GM21529 (cell line): ENCODE results near the gene PLEKHA5.
"Not testable (repeated sequence)": the region's sequence is repeated elsewhere in the genome, so short reads cannot be mapped to it uniquely, and the experiment has no call there.

ENCODE experiments used
- ATAC-seq: cut with Tn5 transposase; IDR thresholded peaks from one replicate; pipeline ENCODE4 v1.9.1; 2021; ENCODE audit not compliant: unreplicated experiment

PLEKHA5 gene

DNA sequence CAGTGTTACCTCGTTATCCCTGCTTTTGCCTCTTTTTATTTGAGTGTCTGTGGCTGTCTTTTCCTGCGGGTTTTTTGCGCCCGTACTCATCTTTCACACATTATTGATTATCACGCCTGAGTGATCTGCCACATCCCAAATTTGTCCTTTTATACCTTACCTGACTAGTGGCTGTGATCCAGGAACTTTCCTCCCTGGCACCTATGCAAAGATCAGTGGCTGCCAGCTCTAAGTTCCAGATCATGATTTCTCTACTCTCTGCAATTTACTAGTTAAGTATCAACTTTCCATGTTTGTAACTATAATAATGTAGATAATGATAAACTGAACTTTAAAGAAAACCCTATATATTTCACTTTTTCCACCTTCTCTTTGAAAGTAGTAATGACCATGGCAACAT is 36.9 kb downstream of the PLEKHA5 start:
- no peak for ATAC-seq

GRCh38 chr12:19166956-19167355 is 37.4 kb downstream of the PLEKHA5 start:
- ATAC-seq = no peak

DNA sequence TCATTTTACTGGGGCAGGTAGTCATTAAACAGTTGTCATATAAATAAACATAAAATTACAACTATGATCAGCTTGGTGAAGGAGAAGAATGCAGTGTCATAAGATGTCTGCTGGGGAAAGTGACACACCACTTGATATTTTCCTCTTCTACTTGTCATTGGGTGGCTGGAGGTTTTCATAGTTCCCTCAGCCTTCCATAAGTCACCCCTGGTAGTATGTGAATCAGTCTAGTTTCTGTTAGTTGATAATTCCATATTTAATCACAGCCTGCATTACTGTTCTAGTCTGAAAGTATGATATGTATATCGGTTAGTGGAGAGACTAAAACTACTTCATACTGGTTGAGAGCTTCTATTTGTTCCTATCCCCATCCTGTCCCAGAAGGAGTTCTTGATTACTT is 38.2 kb downstream of the PLEKHA5 start:
- no peak for ATAC-seq

- ATAC-seq = no peak
Measured at GRCh38 chr12:19168644-19169043, 39.1 kb downstream of the PLEKHA5 start.

DNA sequence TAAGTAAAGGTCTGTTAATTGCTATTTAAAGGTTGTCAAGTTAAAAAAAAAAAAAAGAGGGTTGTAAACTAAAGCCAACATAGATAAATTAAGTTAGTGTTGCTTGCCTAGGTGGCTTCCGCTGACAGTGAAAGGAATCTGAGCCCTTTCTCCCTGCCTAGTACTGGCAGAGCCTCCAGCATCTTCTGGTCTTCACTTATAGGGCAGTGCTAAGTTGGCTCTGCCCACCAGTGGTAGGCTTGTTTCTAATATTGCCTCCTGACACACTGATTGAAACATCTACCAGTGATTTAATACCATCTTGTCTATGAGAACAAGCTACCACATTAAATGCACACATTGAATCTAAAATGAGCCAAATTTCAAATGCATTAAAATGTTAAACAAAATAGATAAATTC is 39.7 kb downstream of the PLEKHA5 start:
- no peak for ATAC-seq

GRCh38 chr12:19170286-19170685 is 40.8 kb downstream of the PLEKHA5 start:
- ATAC-seq = not testable (repeated sequence)

GRCh38 chr12:19171731-19172130 is 42.2 kb downstream of the PLEKHA5 start:
- no peak for ATAC-seq

GRCh38 chr12:19177754-19178153 is 48.2 kb downstream of the PLEKHA5 start:
- ATAC-seq = no peak

- ATAC-seq = no peak
Measured at GRCh38 chr12:19179986-19180385, 50.5 kb downstream of the PLEKHA5 start.

- ATAC-seq = no peak
Measured at GRCh38 chr12:19181666-19182426, 52.3 kb downstream of the PLEKHA5 start.

- no peak for ATAC-seq
Measured at GRCh38 chr12:19183121-19183838, 53.7 kb downstream of the PLEKHA5 start.

DNA sequence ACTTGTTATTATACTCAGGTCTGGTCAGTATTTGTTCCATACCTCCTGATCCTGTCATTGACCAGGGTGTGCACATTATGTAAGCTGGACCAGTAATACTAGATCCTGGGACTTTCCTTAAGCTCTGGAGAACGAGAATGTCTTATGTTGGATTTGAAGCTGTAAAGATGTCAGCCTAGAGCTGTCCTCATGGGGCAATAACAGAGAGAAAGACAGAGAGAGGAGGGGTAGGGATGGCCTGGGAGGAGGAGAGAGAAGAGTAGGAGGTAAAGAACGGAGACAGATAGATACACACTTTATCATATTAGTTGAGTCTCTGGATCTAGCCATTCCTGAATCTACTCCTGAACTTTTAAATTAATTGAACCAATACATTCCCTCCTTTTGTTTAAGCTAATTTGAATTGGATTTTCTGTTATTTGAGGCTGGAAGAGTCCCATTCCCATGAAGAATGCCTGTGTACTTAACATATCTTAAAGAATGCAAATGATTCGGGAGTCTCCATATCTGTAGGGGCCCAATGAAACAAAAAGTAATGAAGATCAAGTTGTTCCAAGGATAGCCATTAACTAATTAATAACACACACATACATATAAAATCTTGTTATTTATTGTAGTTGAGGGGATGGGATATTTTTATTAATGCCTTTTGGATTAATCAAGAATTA is 55.9 kb downstream of the PLEKHA5 start:
- ATAC-seq = no peak

- ATAC-seq = no peak
Measured at GRCh38 chr12:19186722-19187661, 57.5 kb downstream of the PLEKHA5 start.

GRCh38 chr12:19189522-19189921 is 60.0 kb downstream of the PLEKHA5 start:
- ATAC-seq = no peak

DNA sequence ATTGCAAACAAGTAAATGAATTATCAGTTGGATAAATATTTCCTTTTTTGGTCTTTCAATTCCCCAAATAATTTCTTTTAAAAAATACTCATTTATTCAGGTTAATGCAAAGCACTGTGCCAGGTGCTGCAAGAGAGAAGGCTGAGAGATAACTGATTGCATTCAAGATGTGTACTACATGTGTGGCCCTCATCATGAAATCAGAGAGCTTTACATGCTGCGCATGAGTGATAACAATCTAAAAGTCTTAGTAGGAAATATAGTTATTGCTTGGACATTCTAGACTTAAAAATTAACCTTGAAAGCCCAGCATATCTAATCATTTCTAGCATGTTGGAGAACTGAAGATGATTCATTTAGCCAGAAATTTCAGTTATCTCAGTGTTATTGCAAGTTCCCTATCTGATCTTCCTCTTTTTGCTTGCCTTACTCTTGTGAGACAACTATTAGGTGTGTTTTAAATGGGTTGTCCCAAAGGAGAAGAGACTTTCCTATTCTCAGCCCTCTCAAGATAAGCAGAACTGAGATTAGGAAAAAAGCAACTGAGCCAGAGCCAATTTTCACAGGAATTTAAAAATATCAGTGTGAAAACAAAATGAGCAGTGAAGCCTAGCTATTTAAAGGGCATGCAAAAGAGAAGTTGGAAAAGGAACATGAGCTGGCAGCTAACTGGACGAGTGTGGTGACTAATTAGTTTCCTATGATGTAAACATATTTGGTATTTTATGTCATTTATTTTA is 60.9 kb downstream of the PLEKHA5 start:
- peak; percentile 51 for ATAC-seq

- ATAC-seq = no peak
Measured at GRCh38 chr12:19191089-19191488, 61.6 kb downstream of the PLEKHA5 start.

GRCh38 chr12:19191563-19191962 is 62.0 kb downstream of the PLEKHA5 start:
- ATAC-seq = no peak

DNA sequence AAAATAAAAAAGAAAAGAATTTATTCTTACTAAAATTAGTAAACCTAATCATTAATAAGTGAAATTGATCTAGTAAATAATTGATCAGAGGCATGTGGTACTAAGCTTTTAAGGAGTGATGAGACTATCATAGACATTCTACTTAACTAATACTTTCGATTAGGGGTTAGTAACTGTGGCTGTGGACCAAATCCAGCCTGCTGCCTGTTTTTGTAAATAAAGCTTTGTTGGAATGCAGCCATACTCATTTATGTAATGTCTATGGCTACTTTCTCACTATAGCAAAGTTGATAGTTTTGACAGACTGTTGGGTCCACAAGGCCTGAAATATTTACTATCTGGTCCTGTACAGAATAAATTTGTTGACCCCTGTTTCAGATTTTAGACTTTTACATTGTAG is 63.2 kb downstream of the PLEKHA5 start:
- no peak for ATAC-seq

DNA sequence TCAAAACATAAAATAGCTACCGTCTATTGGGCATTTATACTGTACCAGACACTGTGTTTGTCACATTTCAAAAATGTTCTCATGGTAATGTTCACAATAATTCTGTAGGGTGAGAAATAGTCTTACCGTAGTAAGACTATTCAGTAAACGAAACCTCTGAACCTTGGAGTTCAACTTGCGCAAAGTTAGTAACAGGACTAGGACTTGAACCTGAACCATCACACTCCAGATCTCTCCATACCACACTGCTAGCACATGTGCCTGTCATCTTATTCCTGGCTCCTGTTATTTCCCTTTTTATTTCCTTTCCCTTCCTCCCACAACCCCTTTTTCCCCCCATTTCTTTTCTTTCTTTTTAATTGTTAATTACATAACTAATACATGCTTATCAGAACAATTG is 65.4 kb downstream of the PLEKHA5 start:
- no peak for ATAC-seq

DNA sequence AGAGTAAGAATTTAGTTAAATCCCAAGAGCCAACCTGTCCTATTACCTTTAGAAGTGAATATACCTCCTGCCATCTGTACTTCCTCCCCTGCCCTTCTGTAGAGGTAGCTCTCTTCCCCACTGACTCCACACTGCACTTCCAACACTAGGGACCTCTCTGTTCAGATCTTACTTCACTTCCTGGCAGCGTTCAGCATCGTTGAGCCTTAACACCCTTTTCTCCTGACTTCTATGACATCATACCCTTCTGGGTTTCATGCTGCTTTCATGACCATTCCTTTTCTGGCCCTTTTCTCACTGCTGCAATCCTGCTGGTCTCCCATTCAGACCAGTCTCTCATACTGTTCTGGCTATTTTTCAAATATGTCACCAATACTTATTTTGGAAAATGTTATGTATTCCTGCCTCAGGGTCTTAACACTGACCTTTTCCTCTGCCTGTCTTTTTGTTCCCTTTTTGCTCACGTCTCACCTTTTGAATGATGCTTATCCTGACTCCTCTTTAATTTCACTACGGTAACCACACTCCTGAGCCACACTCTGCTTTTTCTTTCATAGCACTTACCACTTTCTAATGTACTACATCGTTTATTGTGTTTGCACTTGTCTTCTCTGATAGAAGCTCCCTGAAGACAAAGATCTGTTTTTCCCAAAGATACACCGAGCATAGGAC is 67.6 kb downstream of the PLEKHA5 start:
- ATAC-seq = no peak
